GM12873 (cell line): ENCODE measurements around the gene DMRT1.

Experiments
- TF ChIP-seq, protein P1 (sequence below): IDR thresholded peaks from 2 replicates; pipeline ENCODE4 v1.5.1; 2012; ENCODE audit warnings: low read depth, mild to moderate bottlenecking, moderate library complexity, low read length, control low read depth; ENCODE audit not compliant: insufficient read depth; ENCODE audit errors: missing control alignments

DMRT1 gene

DNA sequence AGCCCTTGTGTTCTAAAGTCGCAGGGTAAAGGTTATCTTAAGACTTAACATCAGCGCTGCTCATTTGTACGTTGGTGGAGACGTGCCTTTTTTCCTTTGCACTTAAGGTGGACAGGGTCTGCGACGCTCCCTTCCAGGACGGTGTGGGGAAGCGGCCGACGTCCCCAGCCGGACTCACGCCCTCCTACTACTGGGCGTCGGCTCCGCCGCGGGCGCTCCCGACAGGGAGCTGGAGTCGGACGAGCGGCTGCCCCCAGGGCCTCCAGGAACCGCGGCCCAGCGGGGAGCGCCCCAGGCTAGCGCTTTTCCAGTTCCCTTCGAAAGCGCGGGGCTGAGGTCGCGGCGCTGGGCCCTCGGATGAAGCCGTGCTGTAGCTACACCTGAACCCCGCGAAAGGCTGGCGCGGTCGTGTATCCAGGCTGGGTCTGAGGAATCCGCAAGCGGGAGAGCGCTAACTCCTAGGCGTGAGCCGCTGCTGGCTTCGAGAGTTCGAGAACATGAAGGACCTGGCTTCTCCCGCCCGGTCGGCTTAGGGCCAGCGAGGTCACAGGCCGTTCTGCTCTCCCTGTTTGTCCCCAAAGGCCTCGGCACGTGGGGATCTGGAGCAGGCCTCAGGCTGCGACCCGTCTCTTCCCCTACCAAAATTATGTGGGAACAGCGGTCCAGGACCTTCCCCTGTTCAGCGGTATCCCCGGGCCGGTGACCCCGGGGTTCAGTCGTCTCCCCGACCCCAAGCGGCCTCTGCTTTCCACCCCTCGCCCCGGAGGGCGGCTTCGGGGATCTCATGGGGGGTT lies 131.2 kb downstream of the DMRT1 start:
- TF ChIP-seq, protein P1, sequence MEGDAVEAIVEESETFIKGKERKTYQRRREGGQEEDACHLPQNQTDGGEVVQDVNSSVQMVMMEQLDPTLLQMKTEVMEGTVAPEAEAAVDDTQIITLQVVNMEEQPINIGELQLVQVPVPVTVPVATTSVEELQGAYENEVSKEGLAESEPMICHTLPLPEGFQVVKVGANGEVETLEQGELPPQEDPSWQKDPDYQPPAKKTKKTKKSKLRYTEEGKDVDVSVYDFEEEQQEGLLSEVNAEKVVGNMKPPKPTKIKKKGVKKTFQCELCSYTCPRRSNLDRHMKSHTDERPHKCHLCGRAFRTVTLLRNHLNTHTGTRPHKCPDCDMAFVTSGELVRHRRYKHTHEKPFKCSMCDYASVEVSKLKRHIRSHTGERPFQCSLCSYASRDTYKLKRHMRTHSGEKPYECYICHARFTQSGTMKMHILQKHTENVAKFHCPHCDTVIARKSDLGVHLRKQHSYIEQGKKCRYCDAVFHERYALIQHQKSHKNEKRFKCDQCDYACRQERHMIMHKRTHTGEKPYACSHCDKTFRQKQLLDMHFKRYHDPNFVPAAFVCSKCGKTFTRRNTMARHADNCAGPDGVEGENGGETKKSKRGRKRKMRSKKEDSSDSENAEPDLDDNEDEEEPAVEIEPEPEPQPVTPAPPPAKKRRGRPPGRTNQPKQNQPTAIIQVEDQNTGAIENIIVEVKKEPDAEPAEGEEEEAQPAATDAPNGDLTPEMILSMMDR: no peak

DNA sequence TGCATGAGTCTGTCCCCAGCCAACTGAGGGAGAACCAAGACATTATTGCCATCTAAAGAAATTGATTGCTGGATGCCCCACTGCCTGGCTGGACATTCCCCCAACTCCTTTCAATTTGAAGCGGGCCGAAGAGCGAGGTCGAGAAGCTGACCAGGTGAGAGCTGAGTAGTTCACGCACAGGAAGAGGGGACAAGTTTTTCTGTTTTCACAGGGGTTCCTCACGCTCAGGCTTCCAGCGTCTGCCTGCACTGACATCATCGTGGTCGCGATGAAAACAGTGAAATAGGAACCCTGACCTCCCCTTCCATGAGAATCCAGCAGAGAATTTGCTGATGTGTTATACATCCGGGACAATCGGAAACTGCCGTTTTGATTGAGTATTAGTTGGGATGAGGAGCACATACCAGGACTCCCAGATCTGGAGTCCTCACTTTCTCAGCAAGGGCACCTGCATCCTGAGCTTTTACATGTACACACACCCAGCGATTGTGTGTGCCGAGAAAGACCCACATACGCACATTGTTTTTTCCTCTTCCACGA lies 131.9 kb downstream of the DMRT1 start:
- TF ChIP-seq, protein P1: no peak

DNA sequence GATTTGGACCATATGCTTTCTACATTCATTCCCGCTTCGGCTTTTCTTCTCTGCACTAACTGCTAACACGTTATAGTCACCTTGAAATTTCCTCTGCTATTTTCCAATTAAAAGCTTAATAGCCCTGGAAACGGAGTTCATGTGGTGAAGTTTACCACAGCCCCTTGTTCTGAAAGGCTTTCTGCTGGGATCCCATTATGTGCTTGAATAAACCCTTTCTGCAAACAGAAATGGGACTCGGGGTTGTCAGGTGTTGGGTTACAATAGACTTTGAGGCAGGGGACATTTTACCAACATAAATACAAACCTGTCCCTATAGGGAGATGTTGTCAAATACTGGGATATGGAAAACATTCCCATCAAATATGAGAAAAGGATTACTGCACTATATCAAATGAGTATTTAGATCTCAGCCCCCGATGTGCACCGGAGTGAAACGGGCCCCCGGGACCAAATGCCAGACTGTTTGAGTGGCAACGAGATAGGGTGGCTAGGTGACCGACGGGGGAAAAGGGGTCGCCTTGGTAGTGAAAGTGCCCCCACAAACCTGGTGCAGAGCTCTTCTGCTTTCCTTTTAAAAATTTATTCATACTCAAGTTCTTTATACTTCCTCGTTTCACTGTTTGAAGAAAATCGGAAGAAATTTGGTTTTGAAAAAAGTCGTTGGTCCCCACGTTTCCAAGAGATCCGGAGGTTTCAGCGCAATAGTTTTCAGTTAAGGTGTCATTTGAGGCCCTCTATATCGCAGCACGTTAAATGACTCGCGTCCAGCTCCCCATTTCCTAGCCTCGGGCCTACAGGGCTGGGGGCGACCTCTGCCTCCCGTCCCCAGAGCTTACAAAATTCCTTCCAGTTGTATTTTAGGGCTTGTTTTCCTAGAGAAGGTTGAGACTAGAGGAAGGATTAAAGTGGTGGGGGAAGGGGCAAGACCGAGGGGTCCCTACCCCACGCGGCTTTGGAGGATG lies 132.8 kb downstream of the DMRT1 start:
- TF ChIP-seq, protein P1: no peak

DNA sequence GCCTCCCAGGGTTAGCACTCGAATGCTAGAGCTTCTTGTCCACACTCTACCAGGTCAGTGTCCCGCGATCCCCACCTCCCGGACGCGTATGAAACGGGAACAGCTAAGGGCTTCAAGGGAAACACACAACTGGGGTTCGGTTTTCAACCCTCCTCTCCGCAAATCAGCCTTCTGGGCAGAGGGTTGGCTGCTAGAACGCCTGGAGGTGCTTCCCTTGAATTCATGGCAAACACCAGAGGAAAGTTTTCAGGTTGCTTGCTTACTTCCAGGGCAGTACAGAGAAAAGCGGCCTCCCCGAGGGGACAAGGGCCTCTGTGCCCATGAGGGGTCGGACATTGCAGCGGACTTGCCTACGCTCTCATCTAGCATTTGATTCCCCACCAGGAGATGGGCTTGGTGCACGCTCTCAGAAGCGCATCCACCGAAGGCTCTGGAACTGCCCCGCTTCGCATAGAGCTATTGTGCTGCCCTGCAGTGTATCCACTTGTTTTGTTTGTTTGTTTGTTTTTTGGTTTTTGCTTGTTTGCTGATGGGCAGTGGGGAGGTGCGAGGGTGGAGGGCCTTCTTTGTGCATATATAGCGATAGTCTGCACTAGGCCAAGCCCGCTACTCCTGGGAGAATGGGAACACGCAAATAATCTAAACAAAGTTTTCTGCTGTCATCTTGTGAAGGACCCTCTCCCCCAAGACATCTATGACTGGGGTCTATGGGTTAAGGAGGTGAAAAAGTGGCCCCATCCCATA lies 133.7 kb downstream of the DMRT1 start:
- TF ChIP-seq, protein P1: no peak

DNA sequence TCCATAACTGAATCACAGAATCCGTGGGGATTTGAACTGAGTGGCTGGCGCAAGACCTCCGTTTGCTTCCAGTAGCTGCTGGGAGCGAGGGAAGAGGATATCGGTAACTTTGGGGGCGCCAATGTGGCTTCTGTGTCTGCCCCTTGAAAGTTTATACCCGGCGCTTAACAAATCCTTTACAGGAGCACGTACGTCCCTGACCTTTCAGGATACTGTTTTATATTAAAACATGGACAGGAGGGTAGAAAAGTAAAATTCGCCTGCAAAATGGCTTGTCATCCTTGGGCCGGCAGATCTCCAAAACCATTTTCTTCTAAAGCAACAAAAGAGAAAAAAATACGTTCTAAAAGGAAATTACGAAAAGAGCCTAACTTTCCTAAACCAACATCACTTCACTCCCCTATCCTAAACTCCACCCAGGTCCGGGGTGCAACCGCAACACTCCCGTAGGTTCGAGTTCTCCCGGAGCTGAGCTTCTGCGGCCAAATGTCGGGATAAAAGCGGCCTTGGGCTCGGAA lies 134.3 kb downstream of the DMRT1 start:
- TF ChIP-seq, protein P1: no peak

DNA sequence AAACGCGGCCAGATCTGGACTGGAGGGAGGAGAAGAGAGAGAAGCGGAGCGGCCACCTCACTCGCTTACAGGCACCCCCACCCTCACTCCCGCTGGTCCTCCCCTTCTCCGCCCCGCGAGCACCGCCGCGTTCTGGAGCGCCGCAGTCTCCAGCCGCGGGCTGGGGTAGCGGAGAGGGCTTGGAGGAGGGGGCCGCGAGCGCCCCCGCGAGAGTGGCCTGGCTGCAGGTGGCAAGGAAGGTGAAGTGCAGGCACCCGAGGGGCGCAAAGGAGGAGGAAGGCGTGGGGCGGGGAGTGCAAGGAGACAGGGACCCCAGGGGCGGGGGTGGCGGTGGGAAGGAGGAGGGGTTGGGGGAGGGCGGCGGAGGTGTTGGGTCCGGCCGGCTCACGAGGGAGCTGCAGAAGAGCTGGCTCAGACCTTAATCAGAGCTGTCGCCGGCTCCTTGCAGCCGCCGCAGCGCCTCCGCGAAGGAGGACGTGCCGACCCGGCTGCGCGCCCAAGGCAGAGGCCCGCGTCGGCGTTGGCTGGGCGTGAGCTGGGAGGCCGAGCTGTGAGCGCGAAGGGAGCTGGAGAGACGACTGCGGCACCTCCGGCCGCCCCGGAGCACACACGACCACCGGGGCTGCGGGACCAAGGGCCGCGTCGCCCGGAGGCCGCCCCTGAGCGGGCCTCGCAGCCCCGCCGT lies 134.9 kb downstream of the DMRT1 start, which contains the start of gene DMRT3:
TSS of gene DMRT3 (plus strand) at position 398 of the 685 bp plus-strand sequence. CDS start 347 bp downstream, outside the sequence.
- TF ChIP-seq, protein P1: no peak
